OCI-LY7 (cell line): ENCODE results near the gene KHDRBS2.

Experiments used
- EZH2phosphoT487 ChIP-seq: fragments of 200-600 bp; sonication (generic); IDR thresholded peaks from 2 replicates; pipeline ENCODE4 v1.6.1; 2018; ENCODE audit warnings: low read depth, borderline replicate concordance, mild to moderate bottlenecking, mixed run types, antibody characterized with exemption, low read length, moderate library complexity, mixed read lengths
- TF ChIP-seq, protein P1 (sequence below): fragments of 200-600 bp; sonication (generic); conservative IDR thresholded peaks from 2 replicates; pipeline ENCODE4 v1.5.1; 2014; ENCODE audit warnings: mild to moderate bottlenecking, antibody characterized with exemption, low read length, moderate library complexity, mixed read lengths

DNA sequence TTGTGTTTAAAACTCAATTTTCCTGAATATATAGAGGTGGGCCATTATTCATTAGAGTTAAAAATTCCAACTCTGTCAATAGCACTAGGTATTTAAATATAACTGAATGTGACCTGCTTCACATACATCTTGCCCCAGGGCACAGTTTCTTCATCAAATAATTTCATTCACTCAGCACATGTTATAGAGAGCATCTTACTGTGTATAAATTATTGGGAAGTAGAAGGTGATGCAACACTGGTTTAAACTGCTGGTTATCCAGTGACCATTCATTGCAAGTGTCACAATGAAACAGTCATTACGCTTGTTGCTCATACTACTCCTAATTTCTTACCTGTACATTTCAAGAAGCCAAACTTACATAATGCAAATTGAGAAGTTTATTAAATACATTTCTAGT, 93.4 kb downstream of the KHDRBS2 start:
- TF ChIP-seq, protein P1, sequence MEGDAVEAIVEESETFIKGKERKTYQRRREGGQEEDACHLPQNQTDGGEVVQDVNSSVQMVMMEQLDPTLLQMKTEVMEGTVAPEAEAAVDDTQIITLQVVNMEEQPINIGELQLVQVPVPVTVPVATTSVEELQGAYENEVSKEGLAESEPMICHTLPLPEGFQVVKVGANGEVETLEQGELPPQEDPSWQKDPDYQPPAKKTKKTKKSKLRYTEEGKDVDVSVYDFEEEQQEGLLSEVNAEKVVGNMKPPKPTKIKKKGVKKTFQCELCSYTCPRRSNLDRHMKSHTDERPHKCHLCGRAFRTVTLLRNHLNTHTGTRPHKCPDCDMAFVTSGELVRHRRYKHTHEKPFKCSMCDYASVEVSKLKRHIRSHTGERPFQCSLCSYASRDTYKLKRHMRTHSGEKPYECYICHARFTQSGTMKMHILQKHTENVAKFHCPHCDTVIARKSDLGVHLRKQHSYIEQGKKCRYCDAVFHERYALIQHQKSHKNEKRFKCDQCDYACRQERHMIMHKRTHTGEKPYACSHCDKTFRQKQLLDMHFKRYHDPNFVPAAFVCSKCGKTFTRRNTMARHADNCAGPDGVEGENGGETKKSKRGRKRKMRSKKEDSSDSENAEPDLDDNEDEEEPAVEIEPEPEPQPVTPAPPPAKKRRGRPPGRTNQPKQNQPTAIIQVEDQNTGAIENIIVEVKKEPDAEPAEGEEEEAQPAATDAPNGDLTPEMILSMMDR = no peak
- no peak for TF ChIP-seq EZH2phosphoT487
